ENCODE results near the gene SCAF4. TPM values are rescaled to one million over a fixed set of nuclear protein-coding genes. Genes with fewer than 3 reads are reported as not detected.
A peak's percentile ranks its signal among the peaks of the same experiment; 100 is the strongest.

The SCAF4 gene
- total and polyA plus RNA-seq, 4 donors, result 11.3 to 29.7 (median 20.1) TPM

DNA sequence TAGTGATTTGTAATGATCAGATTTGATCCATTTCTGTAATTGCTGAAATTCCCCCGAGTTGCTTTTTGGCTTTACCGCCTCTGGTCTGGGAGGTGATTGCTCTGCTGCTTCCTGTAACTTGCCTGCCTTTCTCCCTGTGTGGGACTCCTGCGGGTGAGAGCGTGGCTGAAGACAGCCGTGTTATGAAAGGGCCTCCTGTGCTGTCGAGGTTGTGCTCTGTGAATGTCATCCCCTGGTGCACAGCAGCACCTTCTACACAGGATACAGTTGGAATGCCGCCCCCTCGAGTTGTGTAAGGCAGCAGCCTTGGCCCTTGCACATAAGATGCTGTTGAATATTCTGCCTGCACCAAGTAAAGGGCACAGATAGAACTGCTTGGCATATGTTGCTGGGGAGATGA lies 66.5 kb downstream of the SCAF4 start:
- H3K4me1 ChIP-seq (ENCODE audit: control insufficient read depth in 5 of 5, insufficient read depth in 5 of 5, low read length in 5 of 5), result peaks cover 2 to 17% (median 7%) of the 10 kb centered on the region in 5 donors
- no peaks in the 10 kb centered on the region for H3K27me3 ChIP-seq (ENCODE audit: control insufficient read depth in 3 of 3, insufficient read depth in 3 of 3, low read length in 2 of 3)
- no peak overlapping the region for H3K4me3 ChIP-seq
- H3K9me3 ChIP-seq (ENCODE audit: control insufficient read depth in 4 of 4, insufficient read depth in 3 of 4, low read length in 3 of 4), result no peaks in the 10 kb centered on the region
- WGBS, 2 donors, result 33 to 63% methylated on average over 8 of the region's 8 CpGs
- no peak for DNase-seq
- ATAC-seq (ENCODE audit: insufficient read depth, low FRiP score), result no peak
- peak overlapping the region in 1 of 2 donors; percentile 17 for H3K27ac ChIP-seq (ENCODE audit: low read depth in 1 of 2, low read length in 1 of 2)
- H3K36me3 ChIP-seq (ENCODE audit: control insufficient read depth in 4 of 4, insufficient read depth in 4 of 4, low read length in 4 of 4), result peaks cover 11 to 32% (median 25%) of the 10 kb centered on the region in 4 donors
- TF ChIP-seq CTCF (IDR thresholded peaks at IDR 0.05; ENCODE audit: control extremely low read depth, extremely low read depth), result no peak
- H3K9ac ChIP-seq (ENCODE audit: insufficient read depth in 1 of 2, low read length in 2 of 2), result no peak overlapping the region

DNA sequence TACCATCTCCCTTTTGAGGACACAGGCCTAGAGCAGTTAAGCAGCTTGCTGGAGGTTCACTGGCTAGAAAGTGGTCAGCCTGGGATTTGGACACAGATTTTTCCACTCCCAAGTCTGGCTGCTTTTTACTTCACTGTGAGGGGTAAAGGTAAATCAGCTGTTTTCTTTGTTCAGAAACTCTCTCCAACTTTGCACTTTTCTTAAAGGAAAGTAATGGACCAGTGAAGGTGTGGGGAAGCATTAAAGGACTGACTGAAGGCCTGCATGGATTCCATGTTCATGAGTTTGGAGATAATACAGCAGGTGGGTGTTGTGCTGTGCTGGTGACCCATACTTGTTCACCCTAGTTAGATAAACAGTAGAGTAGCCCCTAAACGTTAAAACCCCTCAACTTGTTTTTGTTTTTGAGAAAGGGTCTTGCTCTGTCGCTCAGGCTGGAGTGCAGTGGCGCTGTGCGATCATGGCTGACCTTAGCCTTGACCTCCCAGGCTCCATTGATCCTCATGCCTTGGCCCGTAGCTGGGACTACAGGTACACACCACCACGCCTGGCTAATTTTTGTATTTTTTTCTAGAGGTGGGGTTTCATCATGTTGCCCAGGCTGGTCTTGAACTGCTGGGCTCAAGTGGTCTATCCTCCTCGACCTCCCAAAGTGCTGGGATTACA lies 68.2 kb downstream of the SCAF4 start:
- Histone ChIP-seq H3K36me3 (ENCODE audit: control insufficient read depth in 4 of 4, insufficient read depth in 4 of 4, low read length in 4 of 4) (peaks cover 11 to 32% (median 18%) of the 10 kb centered on the region in 4 donors), H3K4me1 (ENCODE audit: control insufficient read depth in 5 of 5, insufficient read depth in 5 of 5, low read length in 5 of 5) (peaks cover 2 to 17% (median 8%) of the 10 kb centered on the region in 5 donors), H3K27me3 (ENCODE audit: control insufficient read depth in 3 of 3, insufficient read depth in 3 of 3, low read length in 2 of 3) (no peaks in the 10 kb centered on the region), H3K4me3 (no peak overlapping the region), H3K9ac (ENCODE audit: insufficient read depth in 1 of 2, low read length in 2 of 2) (peak overlapping the region in 1 of 2 donors; percentile 16), H3K27ac (ENCODE audit: low read depth in 1 of 2, low read length in 1 of 2) (no peak overlapping the region), H3K9me3 (ENCODE audit: control insufficient read depth in 4 of 4, insufficient read depth in 3 of 4, low read length in 3 of 4) (no peaks in the 10 kb centered on the region)
- TF ChIP-seq CTCF (IDR thresholded peaks at IDR 0.05; ENCODE audit: control extremely low read depth, extremely low read depth), result no peak
- DNase-seq (no peak), ATAC-seq (ENCODE audit: insufficient read depth, low FRiP score) (no peak)
- WGBS, 2 donors, result 90 to 91% methylated on average over 7 of the region's 7 CpGs

DNA sequence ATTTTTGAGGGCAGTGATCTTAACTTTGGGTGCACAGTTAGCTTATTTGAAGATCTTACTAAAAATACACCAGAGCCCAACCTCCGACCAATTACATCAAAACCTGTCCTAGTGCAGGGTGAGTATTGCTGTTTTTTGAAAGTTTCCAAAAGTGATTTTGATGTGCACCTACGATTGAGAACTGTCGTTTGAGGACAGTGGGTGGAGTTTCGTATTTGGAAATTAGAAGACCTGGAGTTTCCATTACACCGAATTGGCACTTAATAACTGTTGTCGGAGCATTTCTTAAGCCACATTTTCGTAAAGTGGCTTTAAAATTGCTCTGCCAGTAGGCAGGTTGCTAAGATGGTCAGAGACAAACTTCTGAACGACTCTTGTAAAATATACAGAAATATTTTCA lies 71.3 kb downstream of the SCAF4 start:
- ATAC-seq (ENCODE audit: insufficient read depth, low FRiP score), result no peak
- no peaks in the 10 kb centered on the region for H3K9me3 ChIP-seq (ENCODE audit: control insufficient read depth in 4 of 4, insufficient read depth in 3 of 4, low read length in 3 of 4)
- no peak for TF ChIP-seq CTCF (IDR thresholded peaks at IDR 0.05; ENCODE audit: control extremely low read depth, extremely low read depth)
- WGBS, 2 donors, result 32 to 46% methylated on average over 8 of the region's 8 CpGs
- H3K4me1 ChIP-seq (ENCODE audit: control insufficient read depth in 5 of 5, insufficient read depth in 5 of 5, low read length in 5 of 5), result peaks cover 2 to 17% (median 8%) of the 10 kb centered on the region in 5 donors
- peaks cover 2 to 16% (median 10%) of the 10 kb centered on the region in 4 donors for H3K36me3 ChIP-seq (ENCODE audit: control insufficient read depth in 4 of 4, insufficient read depth in 4 of 4, low read length in 4 of 4)
- H3K9ac ChIP-seq (ENCODE audit: insufficient read depth in 1 of 2, low read length in 2 of 2), result peak overlapping the region in 1 of 2 donors; percentile 85
- H3K27me3 ChIP-seq (ENCODE audit: control insufficient read depth in 3 of 3, insufficient read depth in 3 of 3, low read length in 2 of 3), result no peaks in the 10 kb centered on the region
- peak in 1 of 3 donors; percentile 23 for DNase-seq
- peak overlapping the region in 1 of 2 donors; percentile 92 for H3K27ac ChIP-seq (ENCODE audit: low read depth in 1 of 2, low read length in 1 of 2)
- H3K4me3 ChIP-seq, result peak overlapping the region; percentile 90

Data from lung (tissue), 12 donors.